Smooth muscle cell (in vitro differentiated cells): Measurements from ENCODE around the gene LHFPL2. TPM values are rescaled to one million over a fixed set of nuclear protein-coding genes. Genes with fewer than 3 reads are reported as not detected.

Experiments used
- DNase-seq: peaks from one replicate; lab custom pipeline; 2025; ENCODE audit not compliant: unreplicated experiment; lab: John Stamatoyannopoulos, UW
- H2AFZ ChIP-seq: fragments of 200-600 bp; sonication (generic); 2 replicates; pipeline ENCODE4 v1.6.0; 2016; ENCODE audit warnings: antibody characterized with exemption, low read depth, mild to moderate bottlenecking
- H3F3A ChIP-seq: fragments of 200-600 bp; sonication (generic); 2 replicates; pipeline ENCODE4 v1.6.0; 2017; ENCODE audit warnings: antibody characterized with exemption, low read depth
- H3K27ac ChIP-seq: fragments of 200-600 bp; sonication (generic); 2 replicates; pipeline ENCODE4 v1.5.1; 2016; ENCODE audit warnings: low read depth, mild to moderate bottlenecking
- H3K27me3 ChIP-seq: fragments of 200-600 bp; sonication (generic); 2 replicates; pipeline ENCODE4 v1.6.1; 2016; ENCODE audit warnings: low read depth, mild to moderate bottlenecking
- H3K36me3 ChIP-seq: fragments of 200-600 bp; sonication (generic); 2 replicates; pipeline ENCODE4 v1.5.1; 2016; ENCODE audit warnings: low read depth
- H3K4me1 ChIP-seq: fragments of 200-600 bp; sonication (generic); 2 replicates; pipeline ENCODE4 v1.5.1; 2016; ENCODE audit warnings: low read depth
- H3K4me2 ChIP-seq: fragments of 200-600 bp; sonication (generic); 2 replicates; pipeline ENCODE4 v1.6.0; 2016; ENCODE audit warnings: mild to moderate bottlenecking
- H3K4me3 ChIP-seq: fragments of 200-600 bp; sonication (generic); 2 replicates; pipeline ENCODE4 v1.5.1; 2016; ENCODE audit warnings: mild to moderate bottlenecking
- H3K79me2 ChIP-seq: fragments of 200-600 bp; sonication (generic); 2 replicates; pipeline ENCODE4 v1.6.0; 2016; ENCODE audit warnings: low read depth, mild to moderate bottlenecking
- H3K9ac ChIP-seq: fragments of 200-600 bp; sonication (generic); 2 replicates; pipeline ENCODE4 v1.6.0; 2016; ENCODE audit warnings: low read depth
- H3K9me3 ChIP-seq: fragments of 200-600 bp; sonication (generic); replicated peaks from 2 replicates; pipeline ENCODE4 v1.5.1; 2016; ENCODE audit warnings: low read depth
- H4K20me1 ChIP-seq: fragments of 200-600 bp; sonication (generic); 2 replicates; pipeline ENCODE4 v1.6.0; 2016; ENCODE audit warnings: low read depth
- CTCF ChIP-seq: fragments of 200-600 bp; sonication (generic); IDR thresholded peaks from 2 replicates; pipeline ENCODE4 v1.5.1; 2017; ENCODE audit warnings: borderline replicate concordance, mild to moderate bottlenecking, antibody characterized with exemption; ENCODE audit not compliant: insufficient read depth, poor library complexity, severe bottlenecking
- WGBS: methylation state at CpG from one replicate; pipeline ENCODE4 v1.1.7; 2016; ENCODE audit warnings: low lambda C conversion rate; 5-methylcytosine and 5-hydroxymethylcytosine counted together
- polyA plus RNA-seq: library from polyadenylated mRNA; unstranded; fragments of >200 nt; fragmentation: Nextera tagmentation; extraction: Ambion mirVana; gene quantifications from 2 replicates; pipeline ENCODE4 v1.2.1, GENCODE V29; 2016
- total RNA-seq: library from RNA; depleted of rRNA; stranded (reverse); fragments of >200 nt; gene quantifications from 2 replicates; pipeline ENCODE4 v1.2.3, GENCODE V29; 2014

LHFPL2 gene
- total and polyA plus RNA-seq, 2 experiments from 2014 or later, result 13.4 to 18.6 TPM

- Histone ChIP-seq H3K9me3 (no peaks in the 10 kb centered on the region), H4K20me1 (no peaks in the 10 kb centered on the region), H3K4me3 (no peak overlapping the region), H3F3A (no peaks in the 10 kb centered on the region), H3K27me3 (no peaks in the 10 kb centered on the region), H3K4me2 (no peak overlapping the region), H3K79me2 (no peaks in the 10 kb centered on the region), H3K9ac (no peak overlapping the region), H3K4me1 (no peaks in the 10 kb centered on the region), H3K36me3 (no peaks in the 10 kb centered on the region), H2AFZ (no peak overlapping the region), H3K27ac (no peak overlapping the region)
- TF ChIP-seq CTCF, result no peak
- no peak for DNase-seq
Observed at GRCh38 chr5:78449103-78449502, 199.5 kb downstream of the LHFPL2 start.

GRCh38 chr5:78447775-78448424 lies 200.7 kb downstream of the LHFPL2 start:
- no peak for TF ChIP-seq CTCF
- no peak overlapping the region for H3K9ac ChIP-seq
- no peak overlapping the region for H3K4me3 ChIP-seq
- no peak overlapping the region for H3K27ac ChIP-seq
- H2AFZ ChIP-seq, result no peak overlapping the region
- H3K4me1 ChIP-seq, result no peaks in the 10 kb centered on the region
- no peaks in the 10 kb centered on the region for H4K20me1 ChIP-seq
- no peaks in the 10 kb centered on the region for H3F3A ChIP-seq
- H3K4me2 ChIP-seq, result no peak overlapping the region
- H3K36me3 ChIP-seq, result no peaks in the 10 kb centered on the region
- no peak for DNase-seq
- H3K27me3 ChIP-seq, result no peaks in the 10 kb centered on the region
- H3K79me2 ChIP-seq, result no peaks in the 10 kb centered on the region
- no peaks in the 10 kb centered on the region for H3K9me3 ChIP-seq
- WGBS, result 50% methylated on average over 2 of the region's 3 CpGs
